ENCODE results near the gene GCLM.
"Not testable (repeated sequence)": the region's sequence is repeated elsewhere in the genome, so short reads cannot be mapped to it uniquely, and the experiment has no call there.

GCLM gene

GRCh38 chr1:93909146-93910050 is at the start of gene GCLM:
TSS of gene GCLM (minus strand) at chr1:93909430. CDS start at chr1:93909163, 267 bp downstream.
- DNase-seq (ENCODE audit: low spot score in 2 of 2): peak; percentile 91 to 95
- H3K4me1 Mint-ChIP-seq: peaks cover 18% of the 10 kb centered on the region
- H3K27me3 Mint-ChIP-seq: no peaks in the 10 kb centered on the region
- H3K27ac Mint-ChIP-seq: peak within 1 kb of the TSS; percentile 92
- peak; percentile 89 for ATAC-seq (ENCODE audit: low read depth)
- H3K4me3 Mint-ChIP-seq: peak within 1 kb of the TSS; percentile 91
- no peaks in the 10 kb centered on the region for H3K9me3 Mint-ChIP-seq
- H3K36me3 Mint-ChIP-seq: no peaks in the 10 kb centered on the region

- H3K4me3 Mint-ChIP-seq: no peak overlapping the region
- H3K4me1 Mint-ChIP-seq: no peaks in the 10 kb centered on the region
- H3K27me3 Mint-ChIP-seq: peaks cover 13% of the 10 kb centered on the region
- DNase-seq (ENCODE audit: low spot score in 2 of 2): no peak
- no peak for ATAC-seq (ENCODE audit: low read depth)
- H3K9me3 Mint-ChIP-seq: peaks cover 15% of the 10 kb centered on the region
- no peak overlapping the region for H3K27ac Mint-ChIP-seq
- H3K36me3 Mint-ChIP-seq: peaks cover 16% of the 10 kb centered on the region
These were observed 49.5 kb upstream of the GCLM start for GRCh38 chr1:93958726-93959100.

- Mint-ChIP-seq H3K36me3 (peaks cover 16% of the 10 kb centered on the region), H3K9me3 (peaks cover 16% of the 10 kb centered on the region), H3K27me3 (peaks cover 13% of the 10 kb centered on the region), H3K4me1 (no peaks in the 10 kb centered on the region), H3K4me3 (no peak overlapping the region), H3K27ac (no peak overlapping the region)
- DNase-seq (ENCODE audit: low spot score in 2 of 2): no peak
- ATAC-seq (ENCODE audit: low read depth): no peak
These were observed 48.9 kb upstream of the GCLM start for GRCh38 chr1:93958032-93958725.

GRCh38 chr1:93955765-93956164 is 46.5 kb upstream of the GCLM start:
- Mint-ChIP-seq H3K9me3 (peaks cover 29% of the 10 kb centered on the region), H3K4me1 (no peaks in the 10 kb centered on the region), H3K27me3 (peaks cover 9% of the 10 kb centered on the region), H3K36me3 (peaks cover 20% of the 10 kb centered on the region), H3K27ac (no peak overlapping the region), H3K4me3 (no peak overlapping the region)
- no peak for DNase-seq (ENCODE audit: low spot score in 2 of 2)
- ATAC-seq (ENCODE audit: low read depth): no peak

GRCh38 chr1:93947002-93947686 is 37.9 kb upstream of the GCLM start:
- peaks cover 14% of the 10 kb centered on the region for H3K27me3 Mint-ChIP-seq
- peaks cover 15% of the 10 kb centered on the region for H3K9me3 Mint-ChIP-seq
- not testable (repeated sequence) for H3K4me1 Mint-ChIP-seq; H3K27ac Mint-ChIP-seq; DNase-seq (ENCODE audit: low spot score in 2 of 2); H3K4me3 Mint-ChIP-seq; H3K36me3 Mint-ChIP-seq; ATAC-seq (ENCODE audit: low read depth)

GRCh38 chr1:93938461-93939145 is 29.4 kb upstream of the GCLM start:
- Mint-ChIP-seq H3K36me3 (no peaks in the 10 kb centered on the region), H3K4me3 (no peak overlapping the region), H3K27ac (no peak overlapping the region), H3K4me1 (no peaks in the 10 kb centered on the region), H3K9me3 (peaks cover 4% of the 10 kb centered on the region), H3K27me3 (no peaks in the 10 kb centered on the region)
- DNase-seq (ENCODE audit: low spot score in 2 of 2) (no peak), ATAC-seq (ENCODE audit: low read depth) (no peak)

- H3K4me1 Mint-ChIP-seq: no peaks in the 10 kb centered on the region
- DNase-seq (ENCODE audit: low spot score in 2 of 2) (no peak), ATAC-seq (ENCODE audit: low read depth) (no peak)
- peaks cover 4% of the 10 kb centered on the region for H3K9me3 Mint-ChIP-seq
- H3K4me3 Mint-ChIP-seq: no peak overlapping the region
- H3K27me3 Mint-ChIP-seq: no peaks in the 10 kb centered on the region
- H3K27ac Mint-ChIP-seq: no peak overlapping the region
- H3K36me3 Mint-ChIP-seq: no peaks in the 10 kb centered on the region
These were observed 28.8 kb upstream of the GCLM start for GRCh38 chr1:93937997-93938396.

- H3K27ac Mint-ChIP-seq: no peak overlapping the region
- DNase-seq (ENCODE audit: low spot score in 2 of 2): no peak
- H3K36me3 Mint-ChIP-seq: peaks cover 5% of the 10 kb centered on the region
These were observed 16.0 kb upstream of the GCLM start for GRCh38 chr1:93925206-93925605.

GRCh38 chr1:93919780-93920179 is 10.6 kb upstream of the GCLM start:
- ATAC-seq (ENCODE audit: low read depth): no peak

More at GRCh38 chr1:93925206-93925605, 16.0 kb upstream of the GCLM start:
- no peaks in the 10 kb centered on the region for H3K4me1 Mint-ChIP-seq
- peaks cover 10% of the 10 kb centered on the region for H3K9me3 Mint-ChIP-seq
- peaks cover 16% of the 10 kb centered on the region for H3K27me3 Mint-ChIP-seq
- H3K4me3 Mint-ChIP-seq: no peak overlapping the region
- ATAC-seq (ENCODE audit: low read depth): no peak

GRCh38 chr1:93917302-93917701 is 8.1 kb upstream of the GCLM start:
- no peaks in the 10 kb centered on the region for H3K9me3 Mint-ChIP-seq
- no peak overlapping the region for H3K4me3 Mint-ChIP-seq
- H3K4me1 Mint-ChIP-seq: no peaks in the 10 kb centered on the region
- H3K36me3 Mint-ChIP-seq: peaks cover 5% of the 10 kb centered on the region
- peaks cover 1% of the 10 kb centered on the region for H3K27me3 Mint-ChIP-seq
- ATAC-seq (ENCODE audit: low read depth): no peak
- DNase-seq (ENCODE audit: low spot score in 2 of 2): no peak
- no peak overlapping the region for H3K27ac Mint-ChIP-seq

More at GRCh38 chr1:93919780-93920179, 10.6 kb upstream of the GCLM start:
- no peaks in the 10 kb centered on the region for H3K9me3 Mint-ChIP-seq
- DNase-seq (ENCODE audit: low spot score in 2 of 2): no peak
- H3K27me3 Mint-ChIP-seq: peaks cover 1% of the 10 kb centered on the region
- H3K4me1 Mint-ChIP-seq: no peaks in the 10 kb centered on the region
- H3K36me3 Mint-ChIP-seq: peaks cover 5% of the 10 kb centered on the region
- no peak overlapping the region for H3K4me3 Mint-ChIP-seq
- H3K27ac Mint-ChIP-seq: no peak overlapping the region

GRCh38 chr1:93910880-93911279 is 1.6 kb upstream of the GCLM start:
- not testable (repeated sequence) for H3K9me3 Mint-ChIP-seq; H3K27me3 Mint-ChIP-seq; H3K4me3 Mint-ChIP-seq; DNase-seq (ENCODE audit: low spot score in 2 of 2); H3K36me3 Mint-ChIP-seq; ATAC-seq (ENCODE audit: low read depth); H3K27ac Mint-ChIP-seq
- peaks cover 15% of the 10 kb centered on the region for H3K4me1 Mint-ChIP-seq

GRCh38 chr1:93910305-93910704 is 1.1 kb upstream of the GCLM start:
- Mint-ChIP-seq H3K4me1 (peaks cover 18% of the 10 kb centered on the region), H3K36me3 (peaks cover 1% of the 10 kb centered on the region), H3K4me3 (peak overlapping the region; percentile 89), H3K27ac (no peak overlapping the region), H3K9me3 (no peaks in the 10 kb centered on the region), H3K27me3 (peaks cover 1% of the 10 kb centered on the region)
- no peak for DNase-seq (ENCODE audit: low spot score in 2 of 2)
- no peak for ATAC-seq (ENCODE audit: low read depth)

GRCh38 chr1:93908394-93909145 is 660 bp downstream of the GCLM start:
- Mint-ChIP-seq H3K36me3 (no peaks in the 10 kb centered on the region), H3K4me3 (peak overlapping the region; percentile 91), H3K4me1 (peaks cover 23% of the 10 kb centered on the region), H3K27me3 (no peaks in the 10 kb centered on the region), H3K9me3 (no peaks in the 10 kb centered on the region), H3K27ac (peak overlapping the region; percentile 85)
- ATAC-seq (ENCODE audit: low read depth) (peak; percentile 42), DNase-seq (ENCODE audit: low spot score in 2 of 2) (peak; percentile 46 to 60)
